NCI-H2171 treated with DMSO at 0.1 percent for 48 hours (cell line): Measurements from ENCODE around the gene ALG1L2.
"Not testable (repeated sequence)": the region's sequence is repeated elsewhere in the genome, so short reads cannot be mapped to it uniquely, and the experiment has no call there.

Source experiments
- DNase-seq: peaks from one replicate; lab custom pipeline; 2025; lab: John Stamatoyannopoulos, UW

The ALG1L2 gene

DNA sequence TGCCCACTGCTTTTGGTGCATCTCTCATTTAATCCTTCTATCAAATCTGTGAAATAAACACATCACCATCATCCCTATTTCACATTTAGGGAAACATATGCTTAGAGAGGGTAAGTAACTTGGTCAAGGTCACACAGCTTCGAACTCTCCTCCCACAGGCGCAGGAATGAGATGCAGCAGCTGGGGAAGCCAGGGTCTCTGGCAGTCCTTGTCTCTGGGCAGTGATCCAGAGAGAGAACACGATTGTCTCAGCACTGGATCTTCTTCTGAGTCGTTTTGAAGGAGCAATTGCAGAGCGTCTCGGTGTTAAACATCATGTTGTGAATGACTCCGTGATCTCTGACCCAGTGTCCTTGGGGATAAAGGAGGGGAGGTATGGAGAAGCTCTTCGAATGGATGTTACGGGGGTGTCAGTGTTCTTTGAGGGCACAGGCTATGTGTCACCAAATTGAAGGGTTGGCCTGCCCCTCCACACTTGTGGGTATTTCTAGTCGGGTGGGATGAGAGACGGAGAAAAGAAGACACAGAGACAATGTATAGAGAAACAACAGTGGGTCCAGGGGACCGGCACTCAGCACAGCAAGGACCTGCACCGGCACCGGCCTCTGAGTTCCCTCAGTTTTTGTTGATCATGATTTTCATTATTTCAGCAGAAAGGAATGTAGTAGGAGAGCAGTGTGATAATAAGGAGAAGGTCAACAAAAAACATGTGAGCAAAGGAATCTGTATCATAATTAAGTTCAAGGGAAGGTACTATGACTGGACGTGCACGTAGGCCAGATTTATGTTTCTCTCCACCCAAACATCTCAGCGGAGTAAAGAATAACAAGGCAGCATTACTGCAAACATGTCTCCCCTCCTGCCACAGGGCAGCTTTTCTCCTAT lies 41.5 kb downstream of the ALG1L2 start:
- not testable (repeated sequence) for DNase-seq

DNA sequence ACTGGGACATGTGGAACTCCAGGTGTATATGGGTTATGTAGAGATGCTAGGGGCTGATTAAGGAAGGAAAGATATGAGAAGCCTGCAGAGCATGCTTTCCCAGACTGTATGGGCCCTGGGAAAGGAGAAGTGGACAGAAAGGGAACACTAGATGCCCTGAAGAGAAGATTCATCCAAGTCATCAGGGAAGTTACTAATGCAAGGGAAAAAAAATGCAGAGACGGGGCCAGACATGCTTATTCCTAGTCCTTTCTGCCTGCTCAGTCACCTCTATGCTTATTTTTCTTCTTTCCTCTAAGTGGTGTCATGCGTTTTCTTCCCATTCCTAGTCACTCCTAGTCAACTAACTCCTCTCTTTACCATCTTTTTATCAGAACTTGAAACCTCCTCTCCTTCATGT lies 43.8 kb downstream of the ALG1L2 start:
- not testable (repeated sequence) for DNase-seq

DNA sequence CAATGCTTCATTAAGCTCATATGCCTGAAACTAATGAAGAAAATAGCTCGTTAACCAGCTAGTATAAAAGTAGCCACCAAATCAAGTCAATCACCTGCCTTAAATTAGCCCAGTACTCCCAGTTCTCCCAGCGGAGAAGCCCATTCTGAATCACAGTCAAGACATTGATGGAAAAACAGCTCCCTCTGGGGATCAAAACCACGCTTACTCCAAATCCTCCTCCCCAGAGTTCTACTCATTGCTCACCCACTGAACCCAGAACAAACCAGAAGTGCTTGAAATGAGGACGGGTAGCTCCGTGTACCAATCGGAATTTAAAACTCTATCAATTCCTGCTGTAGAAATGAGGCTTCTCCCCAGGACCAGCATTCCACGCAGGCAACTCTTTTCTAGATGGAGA lies 54.7 kb downstream of the ALG1L2 start:
- DNase-seq = not testable (repeated sequence)

DNA sequence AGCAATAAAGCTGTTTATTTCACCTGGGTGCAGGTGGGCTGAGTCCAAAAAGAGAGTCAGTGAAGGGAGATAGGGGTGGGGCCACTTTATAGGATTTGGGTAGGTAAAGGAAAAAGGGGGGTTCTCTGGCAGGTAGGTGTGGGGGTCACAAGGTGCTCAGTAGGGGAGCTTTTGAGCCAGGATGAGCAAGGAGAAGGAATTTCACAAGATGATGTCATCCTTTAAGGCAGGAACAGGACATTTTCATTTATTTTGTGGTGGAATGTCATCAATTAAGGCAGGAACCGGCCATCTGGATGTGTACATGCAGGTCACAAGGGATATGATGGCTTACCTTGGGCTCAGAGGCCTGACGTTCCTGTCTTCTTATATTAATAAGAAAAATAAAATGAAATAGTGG lies 56.1 kb downstream of the ALG1L2 start:
- not testable (repeated sequence) for DNase-seq

DNA sequence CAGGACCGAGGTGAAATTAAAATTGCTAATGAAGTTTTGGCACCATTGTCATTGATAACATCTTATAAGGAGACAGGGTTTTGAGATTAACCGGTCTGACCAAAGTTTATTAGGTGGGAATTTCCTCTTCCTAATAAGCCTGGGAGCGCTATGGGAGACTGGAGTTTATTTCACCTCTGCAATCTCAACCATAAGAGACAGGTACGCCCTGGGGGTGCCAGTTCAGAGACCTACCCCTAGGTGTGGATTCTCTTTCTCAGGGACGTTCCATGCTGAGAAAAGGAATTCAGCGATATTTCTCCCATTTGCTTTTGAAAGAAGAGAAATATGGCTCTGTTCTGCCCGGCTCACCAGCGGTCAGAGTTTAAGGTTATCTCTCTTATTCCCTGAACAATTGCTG lies 57.4 kb downstream of the ALG1L2 start:
- DNase-seq = not testable (repeated sequence)

DNA sequence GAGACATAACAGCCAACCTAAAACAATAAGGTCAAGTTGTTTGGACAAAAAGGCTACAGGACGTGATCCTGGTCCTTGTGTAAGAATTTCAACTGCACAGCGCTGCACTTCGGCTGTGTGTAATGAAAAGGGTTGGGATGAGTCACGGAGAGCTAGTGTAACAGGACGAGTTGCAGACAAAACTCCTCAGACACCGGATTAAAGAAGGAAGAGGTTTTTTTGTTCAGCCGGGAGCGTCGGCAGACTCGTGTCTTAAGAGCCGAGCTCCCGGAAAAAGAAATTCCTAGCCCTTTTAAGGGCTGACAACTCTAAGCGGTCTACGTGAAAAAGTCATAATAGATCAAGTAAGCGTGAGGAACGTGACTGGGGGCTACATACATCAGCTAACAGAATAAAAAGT lies 59.1 kb downstream of the ALG1L2 start:
- not testable (repeated sequence) for DNase-seq

- DNase-seq = not testable (repeated sequence)
These were observed 62.2 kb downstream of the ALG1L2 start for GRCh38 chr3:130143648-130144327.

DNA sequence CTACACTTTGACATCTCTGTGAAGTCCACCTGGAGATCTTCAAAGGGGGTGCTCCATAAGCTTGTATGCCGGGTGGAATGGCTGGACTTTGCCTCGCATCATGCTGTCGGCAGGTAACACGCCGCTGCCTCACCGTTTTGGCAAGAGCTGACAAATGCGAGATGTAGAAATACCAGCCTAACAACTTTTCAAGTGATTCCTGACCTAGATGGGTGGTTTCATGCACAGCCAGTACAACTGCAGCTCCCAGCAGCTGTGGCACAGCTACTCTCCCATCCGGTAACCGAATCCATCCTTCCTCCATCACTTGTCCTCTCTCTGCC lies 62.7 kb downstream of the ALG1L2 start:
- DNase-seq = not testable (repeated sequence)

- not testable (repeated sequence) for DNase-seq
These were observed 63.8 kb downstream of the ALG1L2 start for GRCh38 chr3:130145456-130145855.

GRCh38 chr3:130146465-130146864 lies 64.8 kb downstream of the ALG1L2 start:
- DNase-seq = not testable (repeated sequence)
